ENCODE results near the gene STEAP2.

Gene STEAP2

DNA sequence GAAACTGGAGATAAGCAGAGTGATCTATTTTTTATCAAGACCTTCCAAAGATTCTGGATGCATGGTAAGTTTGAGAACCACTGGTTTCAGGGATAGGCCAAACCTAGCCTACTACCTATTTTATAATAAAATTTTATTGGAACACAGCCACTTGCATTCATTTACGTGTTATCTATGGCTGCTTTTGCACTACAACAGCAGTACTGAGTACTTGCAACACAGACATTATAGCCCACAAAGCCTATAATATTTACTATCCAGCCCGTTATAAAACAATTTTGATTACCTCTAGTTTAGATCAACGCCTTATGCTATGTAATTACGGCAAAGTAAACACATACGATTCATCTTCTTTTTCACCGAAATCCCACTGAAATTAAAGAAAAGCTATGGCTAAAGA is 38.9 kb upstream of the STEAP2 start:
- TF ChIP-seq, protein P1, sequence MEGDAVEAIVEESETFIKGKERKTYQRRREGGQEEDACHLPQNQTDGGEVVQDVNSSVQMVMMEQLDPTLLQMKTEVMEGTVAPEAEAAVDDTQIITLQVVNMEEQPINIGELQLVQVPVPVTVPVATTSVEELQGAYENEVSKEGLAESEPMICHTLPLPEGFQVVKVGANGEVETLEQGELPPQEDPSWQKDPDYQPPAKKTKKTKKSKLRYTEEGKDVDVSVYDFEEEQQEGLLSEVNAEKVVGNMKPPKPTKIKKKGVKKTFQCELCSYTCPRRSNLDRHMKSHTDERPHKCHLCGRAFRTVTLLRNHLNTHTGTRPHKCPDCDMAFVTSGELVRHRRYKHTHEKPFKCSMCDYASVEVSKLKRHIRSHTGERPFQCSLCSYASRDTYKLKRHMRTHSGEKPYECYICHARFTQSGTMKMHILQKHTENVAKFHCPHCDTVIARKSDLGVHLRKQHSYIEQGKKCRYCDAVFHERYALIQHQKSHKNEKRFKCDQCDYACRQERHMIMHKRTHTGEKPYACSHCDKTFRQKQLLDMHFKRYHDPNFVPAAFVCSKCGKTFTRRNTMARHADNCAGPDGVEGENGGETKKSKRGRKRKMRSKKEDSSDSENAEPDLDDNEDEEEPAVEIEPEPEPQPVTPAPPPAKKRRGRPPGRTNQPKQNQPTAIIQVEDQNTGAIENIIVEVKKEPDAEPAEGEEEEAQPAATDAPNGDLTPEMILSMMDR (IDR thresholded peaks at IDR 0.05): no peak
- Histone ChIP-seq H3K4me3 (no peak overlapping the region), H3K27ac (no peak overlapping the region)
- no peak for DNase-seq (ENCODE audit: low spot score)

DNA sequence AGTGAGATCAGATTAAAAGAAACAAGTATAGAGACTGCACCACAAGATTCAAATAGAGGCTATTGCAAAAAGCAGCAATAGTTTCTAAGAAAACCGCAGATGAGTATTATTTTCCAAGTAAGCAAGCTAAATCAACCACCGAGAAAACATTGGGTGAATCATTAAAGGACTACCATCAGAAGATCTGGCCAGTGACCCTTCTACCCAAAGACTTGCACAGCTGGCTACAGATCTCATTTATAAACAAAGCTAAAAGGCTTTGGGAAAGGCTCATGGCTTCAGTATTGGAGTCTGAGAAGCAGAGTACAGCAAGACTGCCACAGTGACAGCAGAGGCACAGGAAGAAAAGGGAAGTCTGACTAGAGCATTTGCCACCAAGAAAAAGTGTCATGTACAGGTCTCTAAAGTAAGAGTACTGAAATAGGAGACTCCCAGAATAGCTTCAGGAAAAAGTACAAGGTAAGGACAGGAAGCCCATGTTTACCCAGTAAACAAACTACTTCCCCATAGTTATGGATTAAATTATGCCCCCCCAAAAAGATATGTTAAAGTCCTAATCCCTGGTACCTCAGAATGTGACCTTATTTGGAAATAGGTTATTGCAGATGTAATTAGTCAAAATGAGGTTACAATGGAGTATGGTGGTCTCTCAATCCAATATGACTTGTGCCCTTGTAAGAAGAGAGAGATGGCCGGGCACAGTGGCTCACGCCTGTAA is 38.3 kb upstream of the STEAP2 start:
- Histone ChIP-seq H3K4me3 (no peak overlapping the region), H3K27ac (no peak overlapping the region)
- TF ChIP-seq, protein P1 (IDR thresholded peaks at IDR 0.05): no peak
- no peak for DNase-seq (ENCODE audit: low spot score)

DNA sequence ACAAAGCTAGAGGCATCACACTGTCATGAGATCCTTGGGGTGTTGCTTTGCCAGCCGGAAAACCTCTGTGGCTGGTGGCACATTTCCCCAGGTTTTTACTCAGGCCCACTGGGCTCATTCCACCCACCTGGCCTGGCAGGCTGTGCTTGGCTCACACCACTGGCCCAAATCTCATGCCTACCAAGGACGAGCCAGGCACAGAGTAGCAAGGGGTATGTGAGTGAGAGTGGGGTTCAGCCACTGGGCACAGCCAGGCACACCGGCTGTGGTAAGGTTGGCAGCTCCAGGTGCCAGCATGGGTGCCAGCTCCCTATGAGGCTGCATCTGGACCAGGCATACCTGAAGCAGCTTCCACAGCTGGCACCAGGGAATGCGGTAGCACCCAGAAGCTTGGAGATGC is 35.9 kb upstream of the STEAP2 start:
- DNase-seq (ENCODE audit: low spot score): no peak
- no peak overlapping the region for H3K4me3 ChIP-seq
- no peak overlapping the region for H3K27ac ChIP-seq
- TF ChIP-seq, protein P1 (IDR thresholded peaks at IDR 0.05): no peak

DNA sequence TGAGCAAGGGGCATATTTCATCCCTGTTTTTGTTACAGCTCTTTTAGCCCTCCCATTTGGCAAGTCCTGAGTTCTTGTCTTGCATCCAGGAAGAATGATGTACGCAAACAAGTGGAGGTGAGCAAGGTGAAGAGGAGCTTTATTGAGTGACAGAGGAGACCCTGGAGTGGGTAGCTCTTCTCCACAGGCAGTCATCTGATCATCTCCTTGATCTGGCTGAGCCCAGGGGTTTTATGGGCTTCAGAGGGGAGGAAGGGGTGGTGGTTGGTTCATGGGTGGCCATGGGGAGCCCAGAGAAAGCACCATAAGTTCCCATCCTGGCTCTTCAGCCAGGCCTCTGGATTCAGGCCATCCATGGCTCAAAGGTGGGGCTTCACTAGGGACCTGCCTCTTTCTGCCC is 35.3 kb upstream of the STEAP2 start:
- TF ChIP-seq, protein P1 (IDR thresholded peaks at IDR 0.05): no peak
- Histone ChIP-seq H3K4me3 (no peak overlapping the region), H3K27ac (no peak overlapping the region)
- no peak for DNase-seq (ENCODE audit: low spot score)

DNA sequence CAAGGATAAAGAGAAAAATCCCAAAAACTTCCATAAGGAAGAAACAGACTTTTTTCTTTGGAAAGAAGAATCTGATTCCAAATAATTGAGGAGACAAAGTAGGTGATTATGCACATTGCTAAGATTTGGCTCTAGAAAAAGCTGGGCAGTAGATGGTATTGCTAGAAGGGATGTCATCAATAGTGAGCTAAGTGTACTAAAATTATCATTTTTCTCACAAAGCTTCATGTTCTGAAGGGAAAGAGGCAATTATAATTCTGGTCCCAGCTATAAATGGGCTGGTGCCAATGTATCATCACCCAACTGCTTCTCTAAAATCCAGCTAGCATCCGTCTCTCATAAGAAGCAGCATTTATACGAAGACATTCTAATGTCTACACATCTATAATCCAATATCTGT is 33.4 kb upstream of the STEAP2 start:
- H3K4me3 ChIP-seq: no peak overlapping the region
- no peak overlapping the region for H3K27ac ChIP-seq
- TF ChIP-seq, protein P1 (IDR thresholded peaks at IDR 0.05): no peak
- no peak for DNase-seq (ENCODE audit: low spot score)

DNA sequence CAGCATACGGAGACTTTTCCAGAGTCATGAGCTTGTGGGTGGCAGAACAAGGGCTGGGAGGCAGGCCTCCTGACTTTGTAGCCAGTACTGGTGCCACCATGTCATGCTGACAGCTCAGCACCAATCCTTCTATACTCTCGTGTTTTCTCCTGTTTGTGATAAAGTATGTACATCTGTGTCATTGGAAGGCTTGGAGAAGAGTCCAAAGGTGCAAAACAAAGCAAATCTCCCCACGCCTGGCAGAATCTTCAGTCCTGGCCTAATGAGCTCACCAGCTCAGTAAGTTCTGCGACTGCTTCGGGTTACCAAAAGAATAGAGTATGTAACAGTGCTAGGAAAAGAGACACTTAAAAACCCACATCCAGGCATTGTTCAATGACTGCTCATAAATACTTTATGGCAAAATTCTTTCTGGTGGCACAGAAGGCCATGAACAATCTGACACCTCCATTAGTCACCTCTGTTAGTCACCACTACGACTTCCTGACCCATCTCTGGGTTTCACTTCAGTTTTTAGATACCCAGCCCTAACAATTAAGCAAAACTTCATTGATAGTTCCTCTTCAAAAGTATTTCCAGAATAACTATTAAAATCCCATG is 32.8 kb upstream of the STEAP2 start:
- TF ChIP-seq, protein P1 (IDR thresholded peaks at IDR 0.05): no peak
- H3K4me3 ChIP-seq: no peak overlapping the region
- no peak for DNase-seq (ENCODE audit: low spot score)
- no peak overlapping the region for H3K27ac ChIP-seq

DNA sequence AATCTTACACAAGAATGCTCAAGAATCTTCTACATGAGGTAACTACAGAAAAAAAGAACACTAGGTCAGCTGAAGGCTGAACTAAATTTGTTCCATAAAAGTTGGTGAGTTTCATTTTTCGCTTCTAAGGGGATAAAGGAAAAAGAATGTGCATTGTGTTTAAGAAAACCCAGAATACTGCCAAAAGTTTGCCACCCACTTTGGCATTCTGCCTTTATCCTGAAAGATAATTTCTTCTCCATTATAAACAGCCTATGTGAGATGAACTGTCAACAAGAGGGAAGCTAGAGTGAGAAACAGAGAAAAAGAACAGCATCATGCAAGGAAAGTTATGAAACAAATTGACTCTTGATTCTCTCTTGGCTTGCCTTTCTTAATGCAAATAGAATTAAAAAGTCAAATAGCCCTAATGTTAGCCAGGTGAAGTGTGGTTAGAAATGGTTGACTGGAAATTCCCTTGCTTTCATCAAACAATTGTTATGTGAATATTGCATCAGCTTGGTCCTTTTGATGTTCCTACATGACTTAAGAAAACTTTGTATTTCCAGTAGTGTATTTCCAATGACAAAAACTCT is 31.4 kb upstream of the STEAP2 start:
- Histone ChIP-seq H3K4me3 (no peak overlapping the region), H3K27ac (no peak overlapping the region)
- no peak for DNase-seq (ENCODE audit: low spot score)
- TF ChIP-seq, protein P1 (IDR thresholded peaks at IDR 0.05): no peak
